ENCODE measurements around the gene BCL11A.
"Not testable (repeated sequence)": the region's sequence is repeated elsewhere in the genome, so short reads cannot be mapped to it uniquely, and the experiment has no call there.

DNA sequence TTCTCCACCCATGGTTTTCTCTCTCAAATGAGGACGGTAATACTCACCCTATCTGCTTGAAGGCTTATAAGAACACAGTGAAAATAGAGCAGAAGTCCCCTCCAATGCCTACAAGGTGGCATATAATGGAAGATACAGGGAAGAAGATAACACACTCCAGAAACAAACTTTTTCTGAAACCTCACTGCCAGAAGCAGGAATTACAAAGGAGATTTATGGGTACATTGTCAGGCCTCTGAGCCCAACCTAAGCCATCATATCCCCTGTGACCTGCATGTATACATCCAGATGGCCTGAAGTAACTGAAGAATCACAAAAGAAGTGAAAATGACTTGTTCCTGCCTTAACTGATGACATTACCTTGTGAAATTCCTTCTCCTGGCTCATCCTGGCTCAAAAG lies 136.2 kb downstream of the BCL11A start:
- TF ChIP-seq EZH2phosphoT487, EZH2 (IDR thresholded peaks at IDR 0.05): not testable (repeated sequence)

Measured in neural progenitor cell (in vitro differentiated cells).